GM21526 (cell line): ENCODE data around the gene GYS1.
"Not testable (repeated sequence)": the region's sequence is repeated elsewhere in the genome, so short reads cannot be mapped to it uniquely, and the experiment has no call there.

Experiments
- ATAC-seq: cut with Tn5 transposase; IDR thresholded peaks from one replicate; pipeline ENCODE4 v1.9.1; 2021; ENCODE audit warnings: moderate library complexity; ENCODE audit not compliant: unreplicated experiment, low FRiP score

GYS1 gene

DNA sequence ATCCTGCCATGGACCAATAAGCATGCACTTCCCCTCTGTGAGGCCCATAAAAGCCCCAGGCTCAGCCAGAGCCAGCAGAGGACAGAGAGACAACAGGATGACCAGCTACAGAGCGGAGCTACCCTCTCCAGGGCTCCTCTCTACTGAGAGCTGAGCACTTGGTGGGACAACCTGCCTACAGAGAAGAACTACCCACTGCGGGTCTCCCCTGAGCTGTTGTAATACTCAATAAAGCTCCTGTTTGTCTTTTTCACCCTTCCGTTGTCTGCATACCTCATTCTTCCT, 45.9 kb downstream of the GYS1 start:
- no peak for ATAC-seq

DNA sequence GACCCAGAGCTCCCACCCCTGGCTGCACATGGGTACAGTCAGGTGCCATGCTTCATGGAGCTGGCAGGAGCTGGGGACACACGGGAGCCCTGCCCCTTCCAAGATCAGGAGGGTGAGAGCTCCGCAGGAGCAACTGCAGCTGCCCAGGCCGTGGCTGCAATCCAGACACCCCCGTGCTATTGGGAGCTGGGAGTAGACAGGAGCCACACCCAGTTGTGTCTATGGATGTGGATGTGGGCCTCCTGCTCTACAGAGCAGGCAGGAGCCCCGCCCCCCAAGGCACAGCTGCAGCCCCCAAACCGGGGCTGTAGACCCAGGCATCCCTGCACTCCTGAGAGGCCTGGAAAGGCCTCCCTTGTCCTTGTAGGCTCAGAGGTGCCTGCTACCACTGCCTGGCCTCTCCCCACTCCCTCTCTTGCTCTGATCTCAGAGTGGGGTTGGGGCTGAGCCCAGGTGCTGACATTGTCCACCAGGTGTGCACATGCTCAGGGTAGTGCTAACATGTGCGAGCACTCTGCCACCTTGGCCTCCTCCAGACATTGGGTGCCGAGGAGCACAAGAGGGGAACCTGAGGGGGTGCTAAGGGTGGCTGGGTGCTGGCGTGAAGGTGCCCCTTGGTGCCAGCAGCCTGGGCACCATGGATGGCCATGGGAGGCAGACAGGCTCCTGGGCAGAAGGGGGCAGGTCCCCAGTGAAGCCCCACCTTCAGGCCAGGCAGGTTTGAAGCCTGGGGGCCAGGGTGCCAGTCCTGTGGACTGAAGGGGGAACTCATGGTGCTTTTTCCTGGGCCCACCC, 46.4 kb downstream of the GYS1 start:
- no peak for ATAC-seq

DNA sequence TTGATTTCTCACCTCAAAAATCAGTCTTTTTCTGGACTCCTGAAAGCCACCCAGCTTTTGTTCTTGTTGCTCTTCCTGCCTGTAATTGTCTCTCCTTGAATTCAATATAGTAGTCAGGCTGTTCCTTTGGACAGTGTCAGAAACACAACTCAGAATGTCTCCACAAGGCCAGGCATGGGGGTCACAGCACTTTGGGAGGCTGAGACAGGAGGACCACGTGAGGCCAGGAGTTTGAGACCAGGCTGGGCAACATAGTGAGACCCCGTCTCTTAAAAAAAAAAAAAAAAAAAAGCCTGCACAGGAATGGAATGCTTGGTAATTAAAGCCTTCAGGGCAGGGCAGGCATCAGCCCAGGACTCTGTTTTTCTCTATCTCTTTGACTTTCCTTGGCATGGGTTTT, 47.3 kb downstream of the GYS1 start:
- ATAC-seq: no peak

DNA sequence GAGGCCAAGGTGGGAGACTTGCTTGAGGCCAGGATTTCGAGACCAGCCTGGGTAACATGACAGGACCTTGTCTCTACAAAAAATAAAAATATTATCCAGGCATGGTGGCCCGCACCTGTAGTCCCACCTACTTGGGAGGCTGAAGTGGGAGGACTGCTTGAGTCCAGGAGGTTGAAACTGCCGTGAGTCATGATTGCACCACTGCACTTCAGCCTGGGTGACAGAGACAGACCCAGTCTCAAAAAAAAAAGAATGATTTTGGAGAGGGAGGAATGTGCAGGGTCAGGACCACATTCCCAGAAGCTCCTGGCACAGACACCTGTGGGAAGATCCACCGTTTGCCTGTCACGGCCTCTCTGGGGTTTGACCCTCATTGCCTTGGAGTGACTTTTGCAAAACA, 47.7 kb downstream of the GYS1 start:
- no peak for ATAC-seq

DNA sequence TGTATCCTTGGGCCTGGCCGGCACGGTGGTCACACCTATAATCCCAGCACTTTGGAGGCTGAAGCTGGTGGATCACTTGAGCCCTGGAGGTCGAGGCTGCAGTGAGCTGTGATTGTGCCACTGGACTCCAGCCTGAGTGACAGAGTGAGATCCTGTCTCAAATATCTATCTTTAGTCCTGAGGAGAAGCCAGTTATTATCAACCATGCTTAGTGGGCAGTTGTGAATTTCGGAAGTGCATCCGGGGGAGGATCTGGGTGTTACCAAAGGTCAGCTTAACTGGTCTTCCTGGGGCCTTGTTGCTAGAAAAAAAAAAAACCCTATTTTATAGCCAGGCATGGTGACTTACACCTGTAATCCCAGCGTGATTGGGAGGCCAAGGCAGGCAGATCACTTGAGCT, 50.0 kb downstream of the GYS1 start:
- ATAC-seq: no peak

DNA sequence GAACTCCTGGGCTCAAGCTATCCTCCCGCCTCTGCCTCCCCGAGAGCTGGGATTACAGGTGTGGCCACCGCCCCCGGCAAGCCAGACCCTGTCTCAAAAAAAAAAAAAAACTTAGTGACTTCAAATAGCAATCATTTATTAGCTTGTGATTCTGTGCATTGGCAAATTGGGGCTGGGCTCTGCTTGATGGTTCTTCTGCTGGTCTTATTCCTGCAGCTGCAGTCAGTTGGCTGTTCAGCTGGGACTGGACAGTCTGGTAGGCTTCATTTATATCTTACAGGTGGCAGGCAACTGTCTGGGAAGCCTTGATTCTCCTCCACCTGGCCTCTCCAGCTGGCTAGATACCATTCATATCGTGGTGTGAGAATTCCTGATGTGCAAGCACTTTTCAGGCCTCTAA, 52.2 kb downstream of the GYS1 start:
- no peak for ATAC-seq

DNA sequence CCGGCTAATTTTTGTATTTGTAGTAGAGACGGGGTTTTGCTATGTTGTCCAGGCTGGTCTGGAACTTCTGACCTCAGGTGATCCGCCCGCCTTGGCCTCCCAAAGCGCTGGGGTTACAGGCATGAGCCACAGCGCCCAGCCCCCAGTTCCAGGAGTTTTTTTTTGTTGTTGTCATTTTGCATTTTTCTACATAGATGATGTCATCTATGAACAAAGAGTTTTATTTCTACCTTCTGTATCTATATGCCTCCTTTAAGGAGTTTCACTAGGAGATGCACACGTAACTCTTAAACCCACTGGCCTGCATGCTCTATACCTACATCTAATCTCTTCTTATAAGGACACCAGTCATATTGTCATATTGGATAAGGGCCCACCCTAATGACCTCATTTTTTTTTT, 54.9 kb downstream of the GYS1 start:
- ATAC-seq: no peak

DNA sequence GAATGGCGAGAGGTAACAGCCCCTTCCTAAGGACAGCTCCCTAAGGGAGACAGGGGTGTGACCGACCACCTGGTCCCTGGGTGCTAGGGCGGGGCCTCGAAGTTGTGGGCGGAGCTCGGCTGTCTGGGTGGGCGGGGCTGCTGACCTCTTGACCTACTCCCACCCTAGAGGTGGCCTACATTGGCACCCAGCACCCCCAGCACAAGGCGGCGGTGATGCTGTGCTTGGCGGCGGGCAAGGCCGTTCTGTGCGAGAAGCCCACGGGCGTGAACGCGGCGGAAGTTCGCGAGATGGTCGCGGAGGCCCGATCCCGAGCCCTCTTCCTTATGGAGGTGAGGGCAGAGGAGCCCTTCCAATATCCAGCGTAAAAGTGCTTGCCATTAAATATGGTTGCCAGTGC, 57.2 kb downstream of the GYS1 start:
- ATAC-seq: no peak

DNA sequence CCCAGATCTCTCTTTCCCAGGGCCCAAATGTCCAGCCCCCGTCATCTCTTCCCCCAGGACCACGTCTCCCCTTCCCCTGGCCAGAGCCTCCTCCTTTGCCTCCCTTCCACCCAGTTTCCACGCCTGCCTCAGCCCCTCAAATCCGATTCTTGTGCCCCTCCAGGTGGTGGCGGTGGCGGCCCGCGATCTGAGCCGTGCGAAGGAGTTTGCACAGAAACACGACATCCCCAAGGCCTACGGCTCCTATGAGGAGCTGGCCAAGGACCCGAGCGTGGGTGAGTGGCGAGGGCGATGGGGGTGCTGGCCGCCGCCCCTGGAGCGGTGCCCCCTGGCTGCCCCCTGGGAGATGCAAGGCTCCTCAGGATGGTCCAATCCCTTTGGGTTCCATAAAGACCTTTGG, 58.3 kb downstream of the GYS1 start:
- ATAC-seq: no peak

DNA sequence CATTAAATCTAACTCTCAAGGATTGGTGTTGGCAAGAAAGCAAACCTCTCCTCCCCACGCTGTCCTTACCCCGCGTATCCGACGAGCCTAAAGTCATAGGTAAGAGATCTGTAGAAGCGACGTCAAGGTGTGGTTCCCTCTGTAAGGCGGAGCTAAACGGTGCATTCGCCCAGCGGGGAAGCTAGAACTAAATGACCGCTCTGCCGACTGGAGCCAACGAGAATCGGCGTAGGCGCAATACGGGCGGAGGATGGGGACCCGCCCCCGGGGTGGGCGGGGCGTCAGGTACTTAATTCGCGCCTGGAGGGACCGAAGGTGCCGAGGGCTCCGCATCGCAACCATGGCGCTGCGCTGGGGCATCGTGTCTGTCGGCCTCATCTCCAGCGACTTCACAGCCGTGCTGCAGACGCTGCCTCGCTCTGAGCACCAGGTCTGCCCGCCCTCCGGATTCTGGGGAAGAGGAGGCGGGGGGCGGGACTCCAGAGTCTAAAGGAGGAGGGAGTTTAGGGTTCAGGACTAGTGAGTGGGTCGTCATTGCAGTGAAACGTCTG, 59.7 kb downstream of the GYS1 start, which contains the start of gene DHDH:
Gene DHDH, plus strand, starts transcription at position 318 of the 551 bp plus-strand sequence. Its CDS starts 23 bp downstream, at position 341.
- ATAC-seq: no peak

DNA sequence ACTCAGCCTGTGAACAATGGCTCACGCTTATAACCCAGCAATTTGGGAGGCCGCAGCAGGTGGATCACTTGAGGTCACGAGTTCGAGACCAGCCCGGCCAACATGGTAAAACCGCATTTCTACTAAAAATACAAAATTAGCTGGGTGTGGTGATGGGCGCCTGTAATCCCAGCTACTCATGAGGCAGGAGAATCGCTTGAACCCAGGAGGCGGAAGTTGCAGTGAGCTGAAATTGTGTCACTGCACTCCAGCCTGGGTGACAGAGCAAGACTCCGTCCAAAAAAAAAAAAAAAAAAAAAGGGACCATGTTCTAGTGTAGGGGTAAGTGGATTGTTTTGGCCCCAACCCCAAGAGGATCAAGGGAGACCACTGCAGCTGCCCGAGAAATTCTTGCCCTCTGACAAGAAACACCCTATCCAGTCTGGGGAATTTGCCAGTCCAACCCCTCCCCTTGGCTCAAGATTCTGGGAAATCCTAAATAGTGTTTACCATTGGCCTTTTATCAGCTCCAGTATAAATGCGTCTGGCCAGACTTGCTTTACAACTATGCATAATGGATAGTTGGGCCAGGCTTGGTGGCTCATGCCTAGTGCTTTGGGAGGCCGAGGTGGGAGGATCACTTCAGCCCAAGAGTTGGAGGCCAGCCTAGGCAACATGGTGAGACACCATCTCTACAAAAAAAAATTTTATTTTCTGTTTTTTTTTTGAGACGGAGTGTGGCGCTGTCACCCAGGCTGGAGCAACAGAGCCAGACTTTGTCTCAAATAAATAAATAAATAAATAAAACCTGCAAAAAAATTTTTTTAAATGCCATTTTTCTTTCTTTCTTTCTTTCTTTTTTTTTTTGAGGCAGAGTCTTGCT, 64.7 kb downstream of the GYS1 start:
- no peak for ATAC-seq

DNA sequence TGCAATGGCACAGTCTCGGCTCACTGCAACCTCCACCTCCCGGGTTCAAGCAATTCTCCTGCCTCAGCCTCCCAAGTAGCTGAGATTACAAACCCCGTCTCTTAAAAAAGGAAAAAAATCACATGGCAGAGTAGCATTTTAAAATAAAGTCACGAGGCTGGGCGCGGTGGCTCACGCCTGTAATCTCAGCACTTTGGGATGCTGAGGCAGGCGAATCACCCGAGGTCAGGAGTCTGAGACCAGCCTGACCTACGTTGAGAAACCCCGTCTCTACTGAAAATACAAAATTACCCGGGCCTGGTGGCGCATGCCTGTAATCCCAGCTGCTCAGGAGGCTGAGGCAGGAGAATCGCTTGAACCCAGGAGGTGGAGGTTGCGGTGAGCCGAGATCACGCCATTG, 65.4 kb downstream of the GYS1 start:
- not testable (repeated sequence) for ATAC-seq

DNA sequence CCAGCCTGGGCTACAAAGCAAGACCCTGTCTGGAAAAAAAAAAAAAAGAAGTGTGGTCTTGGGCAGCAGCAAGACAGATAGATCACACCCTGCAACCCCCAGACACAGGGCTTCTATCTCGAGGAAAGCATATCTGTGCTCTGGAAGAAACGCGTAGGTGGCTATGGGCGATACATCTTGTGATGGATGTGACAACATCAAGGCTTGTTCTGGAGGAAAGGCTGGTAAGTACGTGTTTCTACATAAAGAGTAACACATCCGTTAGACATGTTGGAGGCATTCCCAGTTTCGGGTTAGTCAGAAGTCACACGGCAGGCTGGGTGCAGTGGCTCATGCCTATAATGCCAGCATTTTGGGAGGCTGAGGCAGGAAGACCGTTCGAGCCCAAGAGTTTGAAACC, 66.2 kb downstream of the GYS1 start:
- ATAC-seq: no peak

DNA sequence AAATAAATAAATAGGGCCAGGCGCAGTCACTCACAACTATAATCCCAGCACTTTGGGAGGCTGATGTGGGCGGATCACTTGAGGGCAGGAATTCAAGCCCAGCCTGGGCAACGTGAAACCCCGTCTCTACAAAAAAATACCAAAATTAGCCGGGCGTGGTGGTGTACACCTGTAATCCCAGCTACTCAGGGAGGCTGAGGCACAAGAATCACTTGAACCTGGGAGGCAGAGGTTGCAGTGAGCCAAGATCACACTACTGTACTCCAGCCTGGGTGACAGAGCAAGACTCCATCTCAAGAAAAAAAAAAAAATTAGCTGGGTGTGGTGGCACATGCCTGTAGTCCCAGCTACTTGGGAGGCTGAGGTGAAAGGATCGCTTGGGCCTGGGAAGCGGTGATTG, 67.2 kb downstream of the GYS1 start:
- not testable (repeated sequence) for ATAC-seq

DNA sequence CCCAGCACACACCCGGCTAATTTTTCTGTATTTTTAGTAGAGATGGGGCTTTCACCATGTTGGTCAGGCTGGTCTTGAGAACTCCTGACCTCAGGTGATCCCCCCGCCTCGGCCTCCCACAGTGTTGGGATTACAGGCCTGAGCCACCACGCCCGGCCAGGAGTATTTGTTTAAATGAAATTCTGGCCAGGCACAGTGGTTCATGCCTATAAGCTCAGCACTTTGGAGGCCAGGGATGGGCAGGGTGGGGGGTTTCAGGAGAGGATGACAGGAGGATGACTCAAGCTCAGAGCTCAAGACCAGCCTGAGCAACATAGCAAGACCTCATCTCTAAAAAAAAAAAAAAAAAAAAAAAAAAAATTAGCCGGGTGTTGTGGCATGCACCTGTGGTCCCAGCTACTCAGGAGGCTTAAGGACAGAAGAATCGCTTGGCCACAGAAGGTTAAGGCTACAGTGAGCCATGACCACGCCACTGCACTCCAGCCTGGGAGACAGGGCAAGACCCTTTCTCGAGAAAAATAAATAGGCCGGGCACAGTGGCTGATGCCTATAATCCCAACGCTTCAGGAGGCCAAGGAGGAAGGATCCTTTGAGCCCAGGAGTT, 67.8 kb downstream of the GYS1 start:
- no peak for ATAC-seq

DNA sequence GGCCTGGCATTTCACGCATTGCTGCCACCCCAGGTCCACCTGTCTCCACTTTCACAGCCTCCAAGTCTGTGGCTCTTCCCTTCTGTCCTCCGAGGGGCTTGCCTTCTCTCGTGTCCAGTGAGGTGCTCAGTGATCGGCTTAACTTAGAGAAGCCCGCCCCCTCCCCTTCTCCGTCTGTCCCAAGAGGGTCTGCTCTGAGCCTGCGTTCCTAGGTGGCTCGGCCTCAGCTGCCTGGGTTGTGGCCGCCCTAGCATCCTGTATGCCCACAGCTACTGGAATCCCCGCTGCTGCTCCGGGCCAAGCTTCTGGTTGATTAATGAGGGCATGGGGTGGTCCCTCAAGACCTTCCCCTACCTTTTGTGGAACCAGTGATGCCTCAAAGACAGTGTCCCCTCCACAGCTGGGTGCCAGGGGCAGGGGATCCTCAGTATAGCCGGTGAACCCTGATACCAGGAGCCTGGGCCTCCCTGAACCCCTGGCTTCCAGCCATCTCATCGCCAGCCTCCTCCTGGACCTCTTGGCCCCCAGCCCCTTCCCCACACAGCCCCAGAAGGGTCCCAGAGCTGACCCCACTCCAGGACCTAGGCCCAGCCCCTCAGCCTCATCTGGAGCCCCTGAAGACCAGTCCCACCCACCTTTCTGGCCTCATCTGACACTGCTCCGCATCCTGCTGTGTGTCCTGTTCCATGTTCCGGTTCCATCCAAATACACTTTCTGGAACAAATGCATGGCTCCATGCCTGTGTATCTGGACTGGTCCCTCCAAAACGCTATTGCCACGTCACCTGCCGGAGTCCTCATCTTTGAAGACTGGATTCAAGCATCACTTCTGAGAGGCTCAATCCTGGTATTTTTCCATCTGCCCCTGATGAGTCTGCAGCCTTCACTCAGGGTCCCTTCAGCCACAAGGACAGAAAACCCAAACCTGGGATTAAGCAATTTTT, 70.3 kb downstream of the GYS1 start:
- no peak for ATAC-seq

DNA sequence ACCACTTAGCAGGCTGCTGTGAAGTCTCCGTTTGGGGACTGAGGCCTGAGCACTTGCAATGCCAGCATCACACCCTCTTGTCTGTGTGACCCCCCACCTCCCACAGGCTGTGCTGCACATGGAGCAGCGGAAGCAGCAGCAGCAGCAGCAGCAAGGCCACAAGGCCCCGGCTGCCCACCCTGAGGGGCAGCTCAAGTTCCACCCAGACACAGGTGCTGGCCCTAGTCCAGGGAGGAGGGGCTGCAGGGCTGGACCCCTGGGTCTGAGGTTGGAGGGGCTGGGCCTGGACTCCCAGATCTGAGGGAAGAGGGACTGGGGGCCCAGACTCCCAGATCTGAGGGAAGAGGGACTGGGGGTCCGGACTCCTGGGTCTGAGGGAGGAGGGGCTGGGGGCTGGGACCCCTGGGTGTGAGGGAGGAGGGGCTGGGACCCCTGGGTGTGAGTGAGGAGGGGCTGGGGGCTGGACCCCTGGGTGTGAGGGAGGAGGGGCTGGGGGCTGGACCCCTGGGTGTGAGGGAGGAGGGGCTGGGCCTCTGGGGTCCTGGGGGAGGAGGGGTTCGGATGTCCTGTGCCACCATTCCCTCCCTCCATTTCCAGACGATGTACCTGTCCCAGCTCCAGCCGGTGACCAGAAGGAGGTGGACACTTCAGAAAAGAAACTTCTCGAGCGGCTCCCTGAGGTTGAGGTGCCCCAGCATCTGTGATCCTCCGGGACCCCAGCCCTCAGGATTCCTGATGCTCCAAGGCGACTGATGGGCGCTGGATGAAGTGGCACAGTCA, 71.2 kb downstream of the GYS1 start:
- no peak for ATAC-seq

DNA sequence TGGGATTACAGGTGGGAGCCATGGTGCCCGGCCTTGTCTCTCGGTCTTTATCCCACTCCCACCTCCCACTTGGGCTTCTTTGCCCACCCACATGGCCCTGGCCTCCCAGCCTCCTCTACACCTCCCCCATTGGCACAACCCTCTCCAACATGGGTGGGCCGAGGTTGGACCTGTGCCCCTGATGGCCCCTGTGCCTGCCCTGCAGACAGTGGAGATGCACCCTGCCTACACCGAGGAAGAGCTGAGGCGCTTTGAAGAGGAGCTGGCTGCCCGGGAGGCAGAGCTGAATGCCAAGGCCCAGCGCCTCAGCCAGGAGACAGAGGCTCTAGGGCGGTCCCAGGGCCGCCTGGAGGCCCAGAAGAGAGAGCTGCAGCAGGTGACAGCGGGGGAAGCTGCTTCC, 72.2 kb downstream of the GYS1 start:
- no peak for ATAC-seq

DNA sequence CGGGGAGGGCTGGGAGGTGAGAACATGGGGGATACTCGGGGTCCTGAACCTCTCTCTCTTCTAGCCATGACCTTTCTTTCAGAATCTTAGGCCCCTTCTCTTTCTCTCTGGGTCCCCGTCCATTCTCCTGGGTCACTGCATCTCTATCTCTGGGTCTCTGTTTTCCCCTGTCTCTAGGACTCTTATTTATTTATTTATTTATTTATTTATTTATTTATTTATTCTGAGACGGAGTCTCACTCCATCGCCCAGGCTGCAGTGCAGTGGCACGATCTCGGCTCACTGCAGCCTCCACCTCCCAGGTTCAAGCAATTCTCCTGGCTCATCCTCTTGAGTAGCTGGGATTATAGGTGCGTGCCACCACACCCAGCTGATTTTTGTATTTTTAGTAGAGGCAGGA, 73.8 kb downstream of the GYS1 start:
- ATAC-seq: not testable (repeated sequence)
